K562 (cell line): ENCODE results near the gene CUEDC2. TPM values are rescaled to one million over a fixed set of nuclear protein-coding genes. Genes with fewer than 3 reads are reported as not detected.

Source experiments
- ATAC-seq: fragments of 200-7000 bp; cut with Tn5 transposase; 3 replicates; pipeline ENCODE4 v1.9.1; 2020; ENCODE audit warnings: moderate library complexity
- BruUV-seq: library from RNA; stranded (reverse); fragments of 400-500 nt; replicated peaks from 2 replicates; lab custom pipeline; 2021; lab: Mats Ljungman, UMichigan
- CTCF ChIA-PET: fragments of 300-600 bp; formaldehyde crosslinking; extraction: SDS; loops from one replicate; lab custom pipeline; 2021; ENCODE audit warnings: low intra/inter-chr PET ratio; lab: Yijun Ruan, JAX
- POLR2A ChIA-PET: fragments of 300-600, 350-650 bp; sonication (Branson Sonifier 250); formaldehyde crosslinking; extraction: SDS; loops from one replicate; lab custom pipeline; 2021; ENCODE audit warnings: antibody characterized with exemption, inconsistent platforms; lab: Yijun Ruan, JAX
- DNase-seq, 4 experiments: peaks; one replicate each; pipeline versions ENCODE4 v3.0.0 to v3.0.0-alpha.2; 2011 to 2018; ENCODE audit warnings: low spot score in 3 of 4, mixed read lengths in 3 of 4; ENCODE audit errors: extremely low read depth in 1 of 4
- FAIRE-seq: peaks from 2 replicates; lab custom pipeline; 2011; peaks lifted over from hg19 to GRCh38; lab: Jason Lieb, UNC
- H2AFZ ChIP-seq: 2 replicates; pipeline ENCODE4 v1.6.0; 2011; ENCODE audit warnings: low read depth, low read length, control low read depth, inconsistent platforms
- H3K27ac ChIP-seq: fragments of 200-600 bp; 3 replicates; pipeline ENCODE4 v1.8.0; 2011; ENCODE audit warnings: low read depth, mild to moderate bottlenecking, control low read depth, inconsistent platforms, low read length, moderate library complexity, mixed read lengths; ENCODE audit errors: extremely low read depth
- H3K27me3 ChIP-seq, 2 experiments: fragments of 300-600 bp in 1 of 2; 2 replicates in 1 of 2; 3 replicates in 1 of 2; pipeline versions ENCODE4 v1.6.0 to v1.8.0; 2011; ENCODE audit warnings: inconsistent platforms in 2 of 2, low read length in 2 of 2, mild to moderate bottlenecking in 1 of 2, mixed read lengths in 1 of 2, moderate library complexity in 1 of 2; ENCODE audit not compliant: control insufficient read depth in 2 of 2, insufficient read depth in 2 of 2
- H3K36me3 ChIP-seq: fragments of 300-600 bp; 3 replicates; pipeline ENCODE4 v1.8.0; 2011; ENCODE audit warnings: mild to moderate bottlenecking, low read length, inconsistent platforms; ENCODE audit not compliant: control insufficient read depth, insufficient read depth
- H3K4me1 ChIP-seq, 2 experiments: fragments of 200-600 bp in 1 of 2; replicated peaks in 1 of 2; 2 replicates in 1 of 2; 3 replicates in 1 of 2; pipeline versions ENCODE4 v1.5.1 to v1.8.0; 2011; ENCODE audit warnings: inconsistent platforms in 2 of 2, low read length in 2 of 2, mild to moderate bottlenecking in 1 of 2, mixed read lengths in 1 of 2, moderate library complexity in 1 of 2; ENCODE audit not compliant: control insufficient read depth in 2 of 2, insufficient read depth in 2 of 2
- H3K4me2 ChIP-seq: 2 replicates; pipeline ENCODE4 v1.6.1; 2011; ENCODE audit warnings: low read length, control low read depth, inconsistent platforms, mixed read lengths; ENCODE audit not compliant: insufficient read depth
- H3K4me3 ChIP-seq: fragments of 200-600 bp; sonication (generic), shearing (Covaris generic); 2 replicates; pipeline ENCODE4 v1.5.1; 2016; ENCODE audit warnings: control low read depth, inconsistent platforms
- H3K79me2 ChIP-seq: fragments of 200-600 bp; 3 replicates; pipeline ENCODE4 v1.8.0; 2011; ENCODE audit warnings: low read length, inconsistent platforms; ENCODE audit not compliant: control insufficient read depth, insufficient read depth
- H3K9ac ChIP-seq, 2 experiments: 2 replicates each; pipeline versions ENCODE4 v1.6.0 to v1.6.1; 2011; ENCODE audit warnings: low read depth in 2 of 2, low read length in 2 of 2, control low read depth in 1 of 2, inconsistent platforms in 1 of 2, mild to moderate bottlenecking in 1 of 2, mixed read lengths in 1 of 2; ENCODE audit not compliant: insufficient read depth in 1 of 2
- H3K9me1 ChIP-seq: one replicate; pipeline ENCODE4 v1.6.0; 2011; ENCODE audit warnings: inconsistent platforms, mild to moderate bottlenecking, low read length, moderate library complexity; ENCODE audit not compliant: control insufficient read depth, insufficient read depth
- H3K9me3 ChIP-seq: replicated peaks from 2 replicates; pipeline ENCODE4 v1.5.1; 2011; ENCODE audit warnings: low read depth, low read length, inconsistent platforms; ENCODE audit not compliant: control insufficient read depth, insufficient read depth
- H4K20me1 ChIP-seq: replicated peaks from 2 replicates; pipeline ENCODE4 v1.6.1; 2011; ENCODE audit warnings: low read length, inconsistent platforms, mixed read lengths; ENCODE audit not compliant: control insufficient read depth, insufficient read depth
- CGGBP1 ChIP-seq: fragments of 250-450 bp; sonication (Bioruptor Pico); IDR thresholded peaks from 2 replicates; pipeline ENCODE4 v1.9.0; 2021; ENCODE audit warnings: mild to moderate bottlenecking
- EZH2 ChIP-seq: IDR thresholded peaks from 2 replicates; pipeline ENCODE4 v1.6.1; 2012; ENCODE audit warnings: low read depth, mild to moderate bottlenecking, inconsistent platforms, low read length, borderline replicate concordance
- GABPB1 ChIP-seq: sonication (generic); formaldehyde crosslinking; IDR thresholded peaks from 2 replicates; pipeline ENCODE4 v1.8.0; 2022; ENCODE audit warnings: mild to moderate bottlenecking, missing genetic modification reagents
- GABPB2 ChIP-seq: fragments of 250-450 bp; sonication (Bioruptor Pico); conservative IDR thresholded peaks from 2 replicates; pipeline ENCODE4 v1.5.1; 2021; ENCODE audit warnings: mild to moderate bottlenecking
- NEUROD1 ChIP-seq: fragments of 150-350 bp; IDR thresholded peaks from 2 replicates; pipeline ENCODE4 v1.6.1; 2014; ENCODE audit warnings: borderline replicate concordance, low read length, low read depth; ENCODE audit not compliant: partially characterized antibody
- NR2F6 ChIP-seq: fragments of 450-650 bp; formaldehyde crosslinking; IDR thresholded peaks from 2 replicates; pipeline ENCODE4 v1.4.0; 2020; ENCODE audit warnings: mild to moderate bottlenecking
- PCBP1 ChIP-seq: fragments of 200-400 bp; formaldehyde crosslinking; IDR thresholded peaks from 2 replicates; pipeline ENCODE4 v1.6.1; 2018; ENCODE audit warnings: mild to moderate bottlenecking, low read depth, low read length; ENCODE audit not compliant: poor library complexity, severe bottlenecking
- RERE ChIP-seq: sonication (generic); formaldehyde crosslinking; IDR thresholded peaks from 2 replicates; pipeline ENCODE4 v1.8.0; 2023; ENCODE audit warnings: missing genetic modification reagents, mild to moderate bottlenecking, borderline replicate concordance
- SREBF1 ChIP-seq: fragments of 150-350 bp; IDR thresholded peaks from 2 replicates; pipeline ENCODE4 v1.6.1; 2014; ENCODE audit warnings: antibody characterized with exemption, low read depth, low read length, borderline replicate concordance
- TCF7L2 ChIP-seq: fragments of 150-350 bp; IDR thresholded peaks from 2 replicates; pipeline ENCODE4 v1.6.1; 2016; ENCODE audit warnings: low read depth, mild to moderate bottlenecking, low read length, moderate library complexity
- ZBTB2 ChIP-seq: fragments of 450-650 bp; IDR thresholded peaks from 2 replicates; pipeline ENCODE4 v1.6.1; 2016; ENCODE audit warnings: antibody characterized with exemption
- ZBTB34 ChIP-seq: fragments of 250-450 bp; sonication (Bioruptor Pico); IDR thresholded peaks from 2 replicates; pipeline ENCODE4 v1.8.0; 2021; ENCODE audit warnings: mild to moderate bottlenecking, moderate library complexity
- WGBS: fragments of 100-300 bp; shearing (Covaris generic); methylation state at CpG from one replicate; pipeline ENCODE4 v1.1.6; 2016; ENCODE audit warnings: low coverage, mixed read lengths; ENCODE audit not compliant: insufficient coverage; ENCODE audit errors: missing lambda C conversion rate; 5-methylcytosine and 5-hydroxymethylcytosine counted together
- in situ Hi-C: fragments of 300-500 bp; cut with MboI; formaldehyde crosslinking; loops from 4 replicates; pipeline ENCODE4 v1.15.0; 2018; ENCODE audit warnings: inconsistent platforms, mixed read lengths
- intact Hi-C: fragments of 100-400 bp; cut with micrococcal nuclease; formaldehyde crosslinking; loops from 2 replicates; pipeline ENCODE4 v1.14.2; 2022
- polyA plus RNA-seq, 8 experiments: library from polyadenylated mRNA; depleted of rRNA in 4 of 8; stranded (reverse) in 5 of 8; unstranded in 3 of 8; fragments of >200 nt; fragmentation: Nextera tagmentation in 2 of 8; fragmentation: Illumina TruSeq in 1 of 8; extraction: Ambion mirVana in 2 of 8; extraction: Trizol in 1 of 8; gene quantifications; 2 replicates each; pipeline versions ENCODE4 v1.2.1 to v1.2.3, GENCODE V29; 2011 to 2014; ENCODE audit warnings: inconsistent platforms in 1 of 8, missing spikeins in 1 of 8
- total RNA-seq, 7 experiments: library from RNA; depleted of rRNA in 6 of 7; stranded (reverse); fragments of >200 nt in 6 of 7; fragmentation: Illumina TruSeq in 2 of 7; extraction: Trizol in 2 of 7; gene quantifications; 2 replicates each; pipeline versions ENCODE4 v1.2.1 to v1.2.3, GENCODE V29; 2011 to 2021; ENCODE audit warnings: low replicate concordance in 1 of 7

CUEDC2 gene
- total and polyA plus RNA-seq, 9 of the 15 experiments (the other 6 are each of a cell fraction or from before 2014, with no cell fraction given), result 8.5 to 48.9 (median 27.4) TPM

- FAIRE-seq (peak; percentile 87), ATAC-seq (peak; percentile 79), DNase-seq (peak; percentile 64 to 89 (median 70))
- no peaks in the 10 kb centered on the region for H3K9me3 ChIP-seq
- WGBS, result under 1% methylated on average over 24 of the region's 28 CpGs
- intact Hi-C loops (loop anchor here (1.0 to 5.0 kb wide), 2 partner anchors 40 to 57 kb away; no protein-coding TSS in a partner anchor), in situ Hi-C loops (no loop called here)
- CTCF ChIA-PET, result interaction anchor here (0.6 to 1.1 kb wide), 2 partner anchors 29 to 163 kb away, joined by 3 to 4 read pairs; no protein-coding TSS in a partner anchor
- no peaks in the 10 kb centered on the region for H3K27me3 ChIP-seq
- BruUV-seq, result no TSS peak
- POLR2A ChIA-PET, result interaction anchor here (0.6 to 5.3 kb wide), 12 partner anchors 9 to 1740 kb away, joined by 3 to 34 read pairs (median 4); partner anchors contain the start of genes CUEDC2 and PITX3
- H3K9me1 ChIP-seq, result no peaks in the 10 kb centered on the region
- H3K4me2 ChIP-seq, result peak overlapping the region; percentile 74
- H3K27ac ChIP-seq, result peak overlapping the region; percentile 80
- peak overlapping the region; percentile 65 to 96 for H3K9ac ChIP-seq
- H3K4me1 ChIP-seq, result peaks cover 12 to 53% of the 10 kb centered on the region in 2 experiments; a peak in 4 of 5 replicates
- H3K79me2 ChIP-seq, result peaks cover 25% of the 10 kb centered on the region
- peaks cover 17% of the 10 kb centered on the region; the same call in 2 of the 3 replicates for H3K36me3 ChIP-seq
- peak overlapping the region; percentile 93 for H3K4me3 ChIP-seq
- H4K20me1 ChIP-seq, result no peaks in the 10 kb centered on the region
- H2AFZ ChIP-seq, result peak overlapping the region; percentile 87
- no peak for TF ChIP-seq NR2F6 (CRISPR knock-in tag)
- no peak for TF ChIP-seq PCBP1
- TF ChIP-seq ZBTB2, result peak; percentile 69; the same call in 1 of the 2 replicates
- peak; percentile 63 for TF ChIP-seq GABPB1 (CRISPR knock-in tag)
- TF ChIP-seq CGGBP1 (CRISPR knock-in tag), result no peak
- TF ChIP-seq ZBTB34 (CRISPR knock-in tag), result no peak
- no peak for TF ChIP-seq EZH2
- TF ChIP-seq NEUROD1, result peak; percentile 50
- no peak for TF ChIP-seq GABPB2 (CRISPR knock-in tag)
- no peak for TF ChIP-seq SREBF1
- no peak for TF ChIP-seq TCF7L2
- TF ChIP-seq RERE, result no peak
These were observed 9.7 kb downstream of the CUEDC2 start for GRCh38 chr10:102422545-102423129.
